Upper lobe of left lung (tissue), 6 donors: ENCODE results near the gene CABLES1. TPM values are rescaled to one million over a fixed set of nuclear protein-coding genes. Genes with fewer than 3 reads are reported as not detected.

ENCODE experiments used
- ATAC-seq, 2 donors: fragments of 200-7000 bp; cut with Tn5 transposase; one replicate each; pipeline ENCODE4 v1.9.1; 2022; ENCODE audit warnings: mild to moderate bottlenecking in 2 of 2, moderate library complexity in 2 of 2; ENCODE audit not compliant: low FRiP score in 2 of 2
- DNase-seq, 2 donors: peaks; one replicate each; pipeline ENCODE4 v3.0.0-alpha.2; 2019 to 2020
- H3K27ac ChIP-seq, 4 donors: fragments of 200-600 bp; sonication (generic); one replicate each; pipeline ENCODE4 v1.5.1; 2016 to 2019
- H3K27me3 ChIP-seq, 4 donors: fragments of 200-600 bp; sonication (generic); one replicate each; pipeline ENCODE4 v1.5.1; 2017 to 2019
- H3K36me3 ChIP-seq, 4 donors: fragments of 200-600 bp; sonication (generic); one replicate each; pipeline ENCODE4 v1.5.1; 2016 to 2019
- H3K4me1 ChIP-seq, 4 donors: fragments of 200-600 bp; sonication (generic); one replicate each; pipeline ENCODE4 v1.5.1; 2018 to 2019
- H3K4me3 ChIP-seq, 4 donors: fragments of 200-600 bp; sonication (generic); one replicate each; pipeline ENCODE4 v1.5.1; 2017 to 2019; ENCODE audit warnings: mild to moderate bottlenecking in 2 of 4, moderate library complexity in 1 of 4
- H3K9me3 ChIP-seq, 4 donors: fragments of 200-600 bp; sonication (generic); one replicate each; pipeline ENCODE4 v1.5.1; 2018 to 2019
- EP300 ChIP-seq, 4 donors: sonication (generic); formaldehyde crosslinking; IDR thresholded peaks; one replicate each; pipeline ENCODE4 v1.5.1; 2017; ENCODE audit warnings: antibody characterized with exemption in 4 of 4, control low read depth in 2 of 4
- POLR2A ChIP-seq, 4 donors: fragments of 450-650 bp; IDR thresholded peaks; one replicate each; pipeline ENCODE4 v1.5.1; 2016 to 2017; ENCODE audit warnings: antibody characterized with exemption in 4 of 4, mild to moderate bottlenecking in 2 of 4
- POLR2AphosphoS5 ChIP-seq, 2 donors: sonication (generic); formaldehyde crosslinking; IDR thresholded peaks; one replicate each; pipeline ENCODE4 v1.5.1; 2017; ENCODE audit warnings: antibody characterized with exemption in 2 of 2
- WGBS, 2 donors: methylation state at CpG; one replicate each; pipeline ENCODE4 v1.1.5; 2017 to 2018; 5-methylcytosine and 5-hydroxymethylcytosine counted together
- total RNA-seq, 6 donors: library from RNA; depleted of rRNA in 4 of 6; stranded (reverse); fragments of >200 nt in 4 of 6; gene quantifications; one replicate each; pipeline versions ENCODE4 v1.1.0 to v1.2.1, GENCODE V29; 2016 to 2021
- TF ChIP-seq, protein P1 (sequence below), 6 experiments: fragments of 450-650 bp in 4 of 6; fragments of 200-600 bp in 2 of 6; sonication (generic) in 2 of 6; IDR thresholded peaks; one replicate each; pipeline ENCODE4 v1.5.1; 2016 to 2019; ENCODE audit warnings: antibody characterized with exemption in 6 of 6
- donor health status: DM: no; HTN: no; CAD: no; lungs with moderate emphysema.
- donor health status: DM: no; HTN: yes; CAD: no; lungs with severe emphysema.

CABLES1 gene
- total RNA-seq, 6 donors from 2014 or later, result 24.6 to 63.9 (median 40.9) TPM

DNA sequence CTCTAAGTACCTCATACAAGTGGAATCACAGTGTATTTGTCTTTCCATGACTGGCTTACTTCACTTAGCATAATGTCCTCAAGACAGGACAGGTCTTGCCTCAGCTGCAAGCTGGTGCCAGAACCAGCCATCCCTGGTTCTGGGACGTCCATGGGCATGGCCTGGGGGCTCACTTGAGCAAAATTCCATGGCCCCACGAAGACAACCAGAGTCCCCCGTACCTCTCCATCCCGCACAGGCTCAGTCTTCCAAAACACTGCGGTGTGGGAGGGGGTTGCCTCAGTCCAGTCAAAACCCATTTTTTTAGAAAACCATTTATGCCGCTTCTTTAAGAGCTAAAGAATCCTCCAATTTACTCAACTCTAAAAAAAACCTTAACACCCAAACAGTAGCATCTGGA lies 21.7 kb upstream of the CABLES1 start:
- 71 to 76% methylated on average over 6 of the region's 6 CpGs for WGBS, 2 donors
- DNase-seq, result no peak
- Histone ChIP-seq H3K9me3 (peaks cover 0 to 3% (median 0%) of the 10 kb centered on the region in 4 donors), H3K4me1 (peaks cover 6 to 16% (median 11%) of the 10 kb centered on the region in 4 donors), H3K4me3 (no peak overlapping the region), H3K27ac (no peak overlapping the region), H3K27me3 (no peaks in the 10 kb centered on the region), H3K36me3 (no peaks in the 10 kb centered on the region)
- peak in 1 of 2 donors; percentile 31 for ATAC-seq
- TF ChIP-seq EP300 (IDR thresholded peaks at IDR 0.05) (no peak), POLR2A (IDR thresholded peaks at IDR 0.05) (no peak), POLR2AphosphoS5 (IDR thresholded peaks at IDR 0.05) (no peak)
- TF ChIP-seq, protein P1, sequence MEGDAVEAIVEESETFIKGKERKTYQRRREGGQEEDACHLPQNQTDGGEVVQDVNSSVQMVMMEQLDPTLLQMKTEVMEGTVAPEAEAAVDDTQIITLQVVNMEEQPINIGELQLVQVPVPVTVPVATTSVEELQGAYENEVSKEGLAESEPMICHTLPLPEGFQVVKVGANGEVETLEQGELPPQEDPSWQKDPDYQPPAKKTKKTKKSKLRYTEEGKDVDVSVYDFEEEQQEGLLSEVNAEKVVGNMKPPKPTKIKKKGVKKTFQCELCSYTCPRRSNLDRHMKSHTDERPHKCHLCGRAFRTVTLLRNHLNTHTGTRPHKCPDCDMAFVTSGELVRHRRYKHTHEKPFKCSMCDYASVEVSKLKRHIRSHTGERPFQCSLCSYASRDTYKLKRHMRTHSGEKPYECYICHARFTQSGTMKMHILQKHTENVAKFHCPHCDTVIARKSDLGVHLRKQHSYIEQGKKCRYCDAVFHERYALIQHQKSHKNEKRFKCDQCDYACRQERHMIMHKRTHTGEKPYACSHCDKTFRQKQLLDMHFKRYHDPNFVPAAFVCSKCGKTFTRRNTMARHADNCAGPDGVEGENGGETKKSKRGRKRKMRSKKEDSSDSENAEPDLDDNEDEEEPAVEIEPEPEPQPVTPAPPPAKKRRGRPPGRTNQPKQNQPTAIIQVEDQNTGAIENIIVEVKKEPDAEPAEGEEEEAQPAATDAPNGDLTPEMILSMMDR (IDR thresholded peaks at IDR 0.05), result no peak

GRCh38 chr18:23114171-23114881 lies 21.0 kb upstream of the CABLES1 start:
- Histone ChIP-seq H3K36me3 (no peaks in the 10 kb centered on the region), H3K9me3 (peaks cover 0 to 3% (median 0%) of the 10 kb centered on the region in 4 donors), H3K4me1 (peaks cover 6 to 16% (median 11%) of the 10 kb centered on the region in 4 donors), H3K27me3 (no peaks in the 10 kb centered on the region), H3K27ac (peak overlapping the region; percentile 12 to 56 (median 48)), H3K4me3 (no peak overlapping the region)
- TF ChIP-seq POLR2A (IDR thresholded peaks at IDR 0.05), result no peak
- TF ChIP-seq EP300 (IDR thresholded peaks at IDR 0.05), result no peak
- TF ChIP-seq, protein P1 (IDR thresholded peaks at IDR 0.05), result no peak
- TF ChIP-seq POLR2AphosphoS5 (IDR thresholded peaks at IDR 0.05), result no peak
- peak; percentile 39 to 78 for ATAC-seq
- 18 to 25% methylated on average over 10 of the region's 10 CpGs for WGBS, 2 donors
- peak in 1 of 2 donors; percentile 44 for DNase-seq

DNA sequence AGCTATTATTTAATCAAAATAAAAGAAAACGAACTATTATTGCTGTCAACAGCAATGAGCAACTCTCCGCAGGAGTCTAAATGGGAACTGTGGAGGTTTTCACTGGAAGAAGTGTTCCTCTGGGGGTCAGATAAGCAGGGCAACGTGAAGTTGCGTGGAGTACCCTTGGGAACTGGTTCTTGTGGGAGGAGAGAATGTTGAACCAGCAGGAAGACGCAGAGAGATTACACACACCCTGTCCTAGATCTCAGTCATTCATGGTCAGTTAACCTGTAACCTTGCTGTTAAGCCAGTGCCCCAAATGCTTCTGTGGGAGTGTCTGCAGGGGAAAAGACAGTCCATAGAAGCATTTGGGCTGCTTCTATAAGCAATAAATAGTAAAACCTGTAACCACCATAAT lies 20.4 kb upstream of the CABLES1 start:
- Histone ChIP-seq H3K36me3 (no peaks in the 10 kb centered on the region), H3K27ac (peak overlapping the region; percentile 12 to 56 (median 48)), H3K27me3 (no peaks in the 10 kb centered on the region), H3K4me1 (peaks cover 6 to 16% (median 11%) of the 10 kb centered on the region in 4 donors), H3K4me3 (no peak overlapping the region), H3K9me3 (peaks cover 0 to 3% (median 0%) of the 10 kb centered on the region in 4 donors)
- ATAC-seq (peak; percentile 39 to 58), DNase-seq (no peak)
- WGBS, 2 donors, result 46 to 58% methylated on average over 5 of the region's 5 CpGs
- TF ChIP-seq POLR2A (IDR thresholded peaks at IDR 0.05) (no peak), POLR2AphosphoS5 (IDR thresholded peaks at IDR 0.05) (no peak), EP300 (IDR thresholded peaks at IDR 0.05) (peak in 1 of 4 donors; percentile 26)
- TF ChIP-seq, protein P1 (IDR thresholded peaks at IDR 0.05), result no peak

- H3K4me1 ChIP-seq, result peaks cover 6 to 16% (median 11%) of the 10 kb centered on the region in 4 donors
- no peaks in the 10 kb centered on the region for H3K36me3 ChIP-seq
- H3K27ac ChIP-seq, result no peak overlapping the region
- peaks cover 0 to 3% (median 0%) of the 10 kb centered on the region in 4 donors for H3K9me3 ChIP-seq
- 53 to 62% methylated on average over 5 of the region's 5 CpGs for WGBS, 2 donors
- TF ChIP-seq EP300 (IDR thresholded peaks at IDR 0.05), result no peak
- TF ChIP-seq POLR2AphosphoS5 (IDR thresholded peaks at IDR 0.05), result no peak
- no peak for TF ChIP-seq POLR2A (IDR thresholded peaks at IDR 0.05)
- TF ChIP-seq, protein P1 (IDR thresholded peaks at IDR 0.05), result no peak
- H3K4me3 ChIP-seq, result no peak overlapping the region
- ATAC-seq, result peak in 1 of 2 donors; percentile 70
- H3K27me3 ChIP-seq, result no peaks in the 10 kb centered on the region
- no peak for DNase-seq
Measured at GRCh38 chr18:23115683-23116096, 19.6 kb upstream of the CABLES1 start.
